ENCODE measurements around the gene MUC5AC.

Gene MUC5AC

GRCh38 chr11:1177020-1177770, 19.4 kb downstream of the MUC5AC start:
- TF ChIP-seq, protein P1, sequence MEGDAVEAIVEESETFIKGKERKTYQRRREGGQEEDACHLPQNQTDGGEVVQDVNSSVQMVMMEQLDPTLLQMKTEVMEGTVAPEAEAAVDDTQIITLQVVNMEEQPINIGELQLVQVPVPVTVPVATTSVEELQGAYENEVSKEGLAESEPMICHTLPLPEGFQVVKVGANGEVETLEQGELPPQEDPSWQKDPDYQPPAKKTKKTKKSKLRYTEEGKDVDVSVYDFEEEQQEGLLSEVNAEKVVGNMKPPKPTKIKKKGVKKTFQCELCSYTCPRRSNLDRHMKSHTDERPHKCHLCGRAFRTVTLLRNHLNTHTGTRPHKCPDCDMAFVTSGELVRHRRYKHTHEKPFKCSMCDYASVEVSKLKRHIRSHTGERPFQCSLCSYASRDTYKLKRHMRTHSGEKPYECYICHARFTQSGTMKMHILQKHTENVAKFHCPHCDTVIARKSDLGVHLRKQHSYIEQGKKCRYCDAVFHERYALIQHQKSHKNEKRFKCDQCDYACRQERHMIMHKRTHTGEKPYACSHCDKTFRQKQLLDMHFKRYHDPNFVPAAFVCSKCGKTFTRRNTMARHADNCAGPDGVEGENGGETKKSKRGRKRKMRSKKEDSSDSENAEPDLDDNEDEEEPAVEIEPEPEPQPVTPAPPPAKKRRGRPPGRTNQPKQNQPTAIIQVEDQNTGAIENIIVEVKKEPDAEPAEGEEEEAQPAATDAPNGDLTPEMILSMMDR (IDR thresholded peaks at IDR 0.05; ENCODE audit: low read depth, low read length, missing control alignments), result no peak
- DNase-seq (ENCODE audit: extremely low read depth, low read depth), result no peak
- no peak overlapping the region for H3K4me3 ChIP-seq (replicated peaks; ENCODE audit: low read depth, low read length)

DNA sequence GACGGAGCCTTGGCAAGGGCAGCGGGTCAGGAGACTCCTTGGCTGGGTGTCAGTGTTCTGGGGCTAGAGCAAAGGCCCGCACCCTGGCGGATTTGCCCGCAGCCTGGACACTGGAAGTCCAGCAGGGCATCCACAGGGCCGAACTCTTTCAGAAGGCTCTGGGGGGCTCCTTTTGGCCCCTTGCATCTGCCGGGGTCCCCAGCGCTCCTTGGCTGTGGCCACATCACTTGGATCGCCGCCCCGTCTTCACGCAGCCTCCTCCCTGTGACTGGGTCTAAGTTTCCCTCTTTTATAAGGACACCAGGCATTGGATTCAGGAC, 20.0 kb downstream of the MUC5AC start:
- TF ChIP-seq, protein P1 (IDR thresholded peaks at IDR 0.05; ENCODE audit: low read depth, low read length, missing control alignments), result no peak
- DNase-seq (ENCODE audit: extremely low read depth, low read depth), result no peak
- H3K4me3 ChIP-seq (replicated peaks; ENCODE audit: low read depth, low read length), result no peak overlapping the region

- no peak overlapping the region for H3K4me3 ChIP-seq (replicated peaks; ENCODE audit: low read depth, low read length)
- DNase-seq (ENCODE audit: extremely low read depth, low read depth), result no peak
- TF ChIP-seq, protein P1 (IDR thresholded peaks at IDR 0.05; ENCODE audit: low read depth, low read length, missing control alignments), result no peak
Observed at GRCh38 chr11:1178201-1178885, 20.6 kb downstream of the MUC5AC start.

- TF ChIP-seq, protein P1 (IDR thresholded peaks at IDR 0.05; ENCODE audit: low read depth, low read length, missing control alignments), result no peak
- DNase-seq (ENCODE audit: extremely low read depth, low read depth), result no peak
- no peak overlapping the region for H3K4me3 ChIP-seq (replicated peaks; ENCODE audit: low read depth, low read length)
Observed at GRCh38 chr11:1178906-1179305, 21.2 kb downstream of the MUC5AC start.

GRCh38 chr11:1179641-1180040, 21.9 kb downstream of the MUC5AC start:
- H3K4me3 ChIP-seq (replicated peaks; ENCODE audit: low read depth, low read length), result no peak overlapping the region
- TF ChIP-seq, protein P1 (IDR thresholded peaks at IDR 0.05; ENCODE audit: low read depth, low read length, missing control alignments), result no peak
- no peak for DNase-seq (ENCODE audit: extremely low read depth, low read depth)

DNA sequence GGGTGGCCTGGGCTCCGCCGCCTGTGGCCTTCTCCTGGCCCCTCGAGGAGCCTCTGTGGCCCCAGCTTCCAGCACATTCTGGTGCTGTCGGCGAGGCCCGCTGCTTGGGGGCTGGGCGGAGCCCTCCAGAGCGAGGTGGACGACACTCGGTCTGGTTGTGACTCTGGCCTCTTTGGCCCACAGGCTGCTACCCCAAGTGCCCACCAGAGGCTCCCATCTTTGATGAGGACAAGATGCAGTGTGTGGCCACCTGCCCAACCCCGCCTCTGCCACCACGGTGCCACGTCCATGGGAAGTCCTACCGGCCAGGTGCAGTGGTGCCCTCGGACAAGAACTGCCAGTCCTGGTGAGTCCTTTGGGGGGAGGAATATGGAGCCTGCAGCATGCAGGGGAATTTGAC, 22.4 kb downstream of the MUC5AC start:
- no peak overlapping the region for H3K4me3 ChIP-seq (replicated peaks; ENCODE audit: low read depth, low read length)
- TF ChIP-seq, protein P1 (IDR thresholded peaks at IDR 0.05; ENCODE audit: low read depth, low read length, missing control alignments), result no peak
- DNase-seq (ENCODE audit: extremely low read depth, low read depth), result no peak

All from HFF-Myc (cell line).